Retinal pigment epithelial cell (primary cell): ENCODE measurements around the gene SPACDR.

ENCODE experiments used
- DNase-seq: peaks from one replicate; pipeline ENCODE4 v3.0.0-alpha.2; 2010; ENCODE audit warnings: low read depth
- H3K4me3 ChIP-seq: 2 replicates; pipeline ENCODE4 v1.5.1; 2011; ENCODE audit warnings: mild to moderate bottlenecking, low read length, control low read depth, moderate library complexity
- CTCF ChIP-seq: conservative IDR thresholded peaks from 2 replicates; pipeline ENCODE4 v1.5.1; 2011; ENCODE audit warnings: low read depth, low read length, control low read depth, inconsistent platforms

SPACDR gene

GRCh38 chr7:100489121-100489520, 25.1 kb upstream of the SPACDR start:
- no peak overlapping the region for H3K4me3 ChIP-seq
- no peak for DNase-seq
- TF ChIP-seq CTCF, result no peak

- no peak for TF ChIP-seq CTCF
- no peak for DNase-seq
- no peak overlapping the region for H3K4me3 ChIP-seq
These were observed 24.5 kb upstream of the SPACDR start for GRCh38 chr7:100488333-100489095.

GRCh38 chr7:100486753-100487446, 22.8 kb upstream of the SPACDR start:
- DNase-seq, result no peak
- H3K4me3 ChIP-seq, result no peak overlapping the region
- no peak for TF ChIP-seq CTCF

- H3K4me3 ChIP-seq, result no peak overlapping the region
- DNase-seq, result no peak
- no peak for TF ChIP-seq CTCF
These were observed 22.1 kb upstream of the SPACDR start for GRCh38 chr7:100486111-100486636.

GRCh38 chr7:100485471-100485876, 21.4 kb upstream of the SPACDR start:
- no peak for DNase-seq
- no peak overlapping the region for H3K4me3 ChIP-seq
- TF ChIP-seq CTCF, result no peak

- no peak overlapping the region for H3K4me3 ChIP-seq
- no peak for DNase-seq
- TF ChIP-seq CTCF, result no peak
These were observed 20.6 kb upstream of the SPACDR start for GRCh38 chr7:100484673-100485045.
